ENCODE results near the gene TEX261. TPM values are rescaled to one million over a fixed set of nuclear protein-coding genes. Genes with fewer than 3 reads are reported as not detected.

Gene TEX261
- total RNA-seq, 2 experiments from 2014 or later: 51.7 to 55.5 TPM

GRCh38 chr2:70939001-70939838 lies 55.5 kb downstream of the TEX261 start:
- no peak overlapping the region for H3K27ac Mint-ChIP-seq
- ATAC-seq (ENCODE audit: low read depth): no peak
- no peak overlapping the region for H3K4me3 Mint-ChIP-seq
- POLR2A ChIA-PET: no interaction called here
- H3K4me1 Mint-ChIP-seq: no peaks in the 10 kb centered on the region
- no peaks in the 10 kb centered on the region for H3K36me3 Mint-ChIP-seq
- H3K27me3 Mint-ChIP-seq: peaks cover 19% of the 10 kb centered on the region
- DNase-seq: peak; percentile 22
- no peaks in the 10 kb centered on the region for H3K9me3 Mint-ChIP-seq

- DNase-seq (no peak), ATAC-seq (ENCODE audit: low read depth) (no peak)
- no peak overlapping the region for H3K4me3 Mint-ChIP-seq
- H3K27me3 Mint-ChIP-seq: peaks cover 16% of the 10 kb centered on the region
- POLR2A ChIA-PET: no interaction called here
- no peaks in the 10 kb centered on the region for H3K36me3 Mint-ChIP-seq
- H3K4me1 Mint-ChIP-seq: no peaks in the 10 kb centered on the region
- no peak overlapping the region for H3K27ac Mint-ChIP-seq
- no peaks in the 10 kb centered on the region for H3K9me3 Mint-ChIP-seq
Measured at GRCh38 chr2:70938586-70938950, 56.1 kb downstream of the TEX261 start.

GRCh38 chr2:70937866-70938585 lies 56.6 kb downstream of the TEX261 start:
- no peaks in the 10 kb centered on the region for H3K4me1 Mint-ChIP-seq
- H3K4me3 Mint-ChIP-seq: no peak overlapping the region
- no peaks in the 10 kb centered on the region for H3K36me3 Mint-ChIP-seq
- peak; percentile 15 for DNase-seq
- ATAC-seq (ENCODE audit: low read depth): no peak
- no peak overlapping the region for H3K27ac Mint-ChIP-seq
- POLR2A ChIA-PET: no interaction called here
- no peaks in the 10 kb centered on the region for H3K9me3 Mint-ChIP-seq
- H3K27me3 Mint-ChIP-seq: peaks cover 16% of the 10 kb centered on the region

GRCh38 chr2:70936979-70937811 lies 57.5 kb downstream of the TEX261 start:
- ATAC-seq (ENCODE audit: low read depth): no peak

GRCh38 chr2:70936165-70936978 lies 58.3 kb downstream of the TEX261 start:
- no peak for DNase-seq

More at GRCh38 chr2:70936979-70937811, 57.5 kb downstream of the TEX261 start:
- no peak for DNase-seq
- Mint-ChIP-seq H3K36me3 (no peaks in the 10 kb centered on the region), H3K4me3 (no peak overlapping the region), H3K4me1 (no peaks in the 10 kb centered on the region), H3K27me3 (peaks cover 16% of the 10 kb centered on the region), H3K9me3 (no peaks in the 10 kb centered on the region), H3K27ac (no peak overlapping the region)
- POLR2A ChIA-PET: no interaction called here

More at GRCh38 chr2:70936165-70936978, 58.3 kb downstream of the TEX261 start:
- POLR2A ChIA-PET: no interaction called here
- Mint-ChIP-seq H3K4me1 (no peaks in the 10 kb centered on the region), H3K9me3 (no peaks in the 10 kb centered on the region), H3K27me3 (peaks cover 10% of the 10 kb centered on the region), H3K27ac (no peak overlapping the region), H3K4me3 (no peak overlapping the region), H3K36me3 (no peaks in the 10 kb centered on the region)
- no peak for ATAC-seq (ENCODE audit: low read depth)

Other genes with a start within 250 kb of the TEX261 start
- gene ADD2, start 226.7 kb downstream of the TEX261 start, total RNA-seq: 10 to 100 TPM; 20.9 to 25.7 TPM
- not detected for gene FIGLA, start 204.2 kb downstream of the TEX261 start, total RNA-seq
- gene CLEC4F, start 174.3 kb downstream of the TEX261 start, total RNA-seq: not detected
- gene CD207, start 159.1 kb downstream of the TEX261 start, total RNA-seq: not detected
- gene VAX2, start 94.3 kb downstream of the TEX261 start, total RNA-seq: not detected
- gene ATP6V1B1, start 59.0 kb downstream of the TEX261 start, total RNA-seq: not detected
- under 1 TPM; 0.28 to 0.33 TPM for gene ANKRD53, start 16.2 kb downstream of the TEX261 start, total RNA-seq
- 10 to 100 TPM; 87.1 to 93.3 TPM for gene NAGK, start 73.8 kb upstream of the TEX261 start, total RNA-seq
- 10 to 100 TPM; 16.6 to 17.6 TPM for gene MCEE, start 135.4 kb upstream of the TEX261 start, total RNA-seq
- gene MPHOSPH10, start 135.8 kb upstream of the TEX261 start, total RNA-seq: 10 to 100 TPM; 36.0 to 37.2 TPM
- gene PAIP2B, start 232.2 kb upstream of the TEX261 start, total RNA-seq: 1 to 10 TPM; 4.2 to 4.8 TPM